Tibial artery (tissue), 4 donors: Measurements from ENCODE around the gene E2F8.

ENCODE experiments used
- DNase-seq, 2 donors: peaks; one replicate each; pipeline ENCODE4 v3.0.0-alpha.2; 2019
- H3K27ac ChIP-seq, 2 donors: fragments of 200-600 bp; sonication (generic) in 1 of 2; 1 replicate in 1 of 2; 2 replicates in 1 of 2; pipeline ENCODE4 v1.5.1; 2018 to 2019; ENCODE audit warnings: mild to moderate bottlenecking in 1 of 2
- H3K27me3 ChIP-seq, 2 donors: fragments of 200-600 bp; sonication (generic) in 1 of 2; one replicate each; pipeline versions ENCODE4 v1.5.1 to v1.6.0; 2016 to 2019
- H3K36me3 ChIP-seq, 3 donors: fragments of 200-600 bp; sonication (generic) in 2 of 3; one replicate each; pipeline ENCODE4 v1.5.1; 2016 to 2019; ENCODE audit warnings: mild to moderate bottlenecking in 2 of 3
- H3K4me1 ChIP-seq, 4 donors: fragments of 200-600 bp; sonication (generic) in 2 of 4; 1 replicate in 3 of 4; 2 replicates in 1 of 4; pipeline ENCODE4 v1.5.1; 2016 to 2019
- H3K4me3 ChIP-seq, 2 donors: fragments of 200-600 bp; sonication (generic) in 1 of 2; 1 replicate in 1 of 2; 2 replicates in 1 of 2; pipeline ENCODE4 v1.5.1; 2018 to 2019; ENCODE audit warnings: mild to moderate bottlenecking in 2 of 2
- H3K9me3 ChIP-seq, 3 donors: fragments of 200-600 bp; sonication (generic) in 1 of 3; one replicate each; pipeline ENCODE4 v1.5.1; 2016 to 2019
- CTCF ChIP-seq, 2 experiments: fragments of 200-600 bp in 1 of 2; fragments of 450-650 bp in 1 of 2; IDR thresholded peaks; one replicate each; pipeline ENCODE4 v1.5.1; 2017 to 2019; ENCODE audit warnings: antibody characterized with exemption in 2 of 2, mild to moderate bottlenecking in 1 of 2, moderate library complexity in 1 of 2
- intact Hi-C: fragments of 100-400 bp; cut with DNase I; formaldehyde crosslinking; loops from one replicate; pipeline ENCODE4 v1.15.0; 2023; ENCODE audit warnings: low total_unique reads

E2F8 gene

GRCh38 chr11:19208181-19208580 is 32.6 kb downstream of the E2F8 start:
- H3K4me1 ChIP-seq: no peaks in the 10 kb centered on the region
- intact Hi-C loops: no loop called here
- no peak overlapping the region for H3K4me3 ChIP-seq
- H3K9me3 ChIP-seq: no peaks in the 10 kb centered on the region
- no peak for DNase-seq
- TF ChIP-seq CTCF (IDR thresholded peaks at IDR 0.05): no peak
- peaks cover 0 to 3% of the 10 kb centered on the region in 2 donors for H3K27me3 ChIP-seq
- no peak overlapping the region for H3K27ac ChIP-seq
- H3K36me3 ChIP-seq: no peaks in the 10 kb centered on the region

GRCh38 chr11:19204836-19205235 is 35.9 kb downstream of the E2F8 start:
- no peaks in the 10 kb centered on the region for H3K27me3 ChIP-seq
- H3K4me1 ChIP-seq: no peaks in the 10 kb centered on the region
- H3K9me3 ChIP-seq: no peaks in the 10 kb centered on the region
- intact Hi-C loops: no loop called here
- H3K4me3 ChIP-seq: no peak overlapping the region
- DNase-seq: no peak
- no peaks in the 10 kb centered on the region for H3K36me3 ChIP-seq
- no peak for TF ChIP-seq CTCF (IDR thresholded peaks at IDR 0.05)
- no peak overlapping the region for H3K27ac ChIP-seq

GRCh38 chr11:19201737-19202605 is 38.8 kb downstream of the E2F8 start, which contains the start of gene CSRP3:
TSS of gene CSRP3 (minus strand) at chr11:19201983. CDS start at chr11:19192448, 9,535 bp downstream.
- no peaks in the 10 kb centered on the region for H3K9me3 ChIP-seq
- DNase-seq: no peak
- TF ChIP-seq CTCF (IDR thresholded peaks at IDR 0.05): no peak
- intact Hi-C loops: no loop called here
- H3K27me3 ChIP-seq: no peaks in the 10 kb centered on the region
- no peaks in the 10 kb centered on the region for H3K4me1 ChIP-seq
- no peak within 1 kb of the TSS for H3K27ac ChIP-seq
- no peaks in the 10 kb centered on the region for H3K36me3 ChIP-seq
- H3K4me3 ChIP-seq: no peak within 1 kb of the TSS

GRCh38 chr11:19200410-19201201 is 40.1 kb downstream of the E2F8 start:
- Histone ChIP-seq H3K27me3 (no peaks in the 10 kb centered on the region), H3K9me3 (no peaks in the 10 kb centered on the region), H3K36me3 (no peaks in the 10 kb centered on the region), H3K4me3 (no peak overlapping the region), H3K4me1 (no peaks in the 10 kb centered on the region), H3K27ac (no peak overlapping the region)
- DNase-seq: no peak
- TF ChIP-seq CTCF (IDR thresholded peaks at IDR 0.05): no peak
- intact Hi-C loops: no loop called here

- Histone ChIP-seq H3K9me3 (no peaks in the 10 kb centered on the region), H3K36me3 (no peaks in the 10 kb centered on the region), H3K4me1 (no peaks in the 10 kb centered on the region), H3K27me3 (no peaks in the 10 kb centered on the region), H3K27ac (no peak overlapping the region), H3K4me3 (no peak overlapping the region)
- TF ChIP-seq CTCF (IDR thresholded peaks at IDR 0.05): no peak
- intact Hi-C loops: no loop called here
- no peak for DNase-seq
Measured at GRCh38 chr11:19199771-19200170, 41.0 kb downstream of the E2F8 start.
